ENCODE results near the gene CHID1. TPM values are rescaled to one million over a fixed set of nuclear protein-coding genes. Genes with fewer than 3 reads are reported as not detected.
A peak's percentile ranks its signal among the peaks of the same experiment; 100 is the strongest.

Gene CHID1
- total RNA-seq, 2 donors from 2014 or later: 46.4 to 113 TPM

DNA sequence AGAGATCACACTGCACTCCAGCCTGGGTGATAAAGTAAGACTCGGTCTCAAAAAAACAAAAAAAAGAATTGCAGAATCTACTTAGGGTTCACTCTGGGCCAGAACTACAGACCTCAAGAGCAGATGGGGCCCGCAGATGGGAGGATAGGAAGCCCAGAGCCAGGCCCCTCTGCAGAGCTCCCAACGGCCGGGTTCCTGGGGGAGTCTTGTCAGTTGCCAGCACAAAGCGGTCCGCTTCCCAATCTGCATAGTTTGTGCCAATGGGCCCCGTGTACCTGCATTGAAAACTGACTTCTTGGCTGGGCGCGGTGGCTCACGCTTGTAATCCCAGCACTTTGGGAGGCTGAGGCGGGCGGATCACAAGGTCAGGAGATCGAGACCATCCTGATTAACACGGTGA lies 1.7 kb upstream of the CHID1 start:
- Histone ChIP-seq H3K36me3 (no peaks in the 10 kb centered on the region), H3K4me1 (no peaks in the 10 kb centered on the region), H3K9ac (ENCODE audit: low read depth in 2 of 2, low read length in 2 of 2) (no peak overlapping the region), H3K4me3 (no peak overlapping the region), H3K27ac (no peak overlapping the region), H3K9me3 (no peaks in the 10 kb centered on the region), H3K27me3 (no peaks in the 10 kb centered on the region)
- TF ChIP-seq, protein P1, sequence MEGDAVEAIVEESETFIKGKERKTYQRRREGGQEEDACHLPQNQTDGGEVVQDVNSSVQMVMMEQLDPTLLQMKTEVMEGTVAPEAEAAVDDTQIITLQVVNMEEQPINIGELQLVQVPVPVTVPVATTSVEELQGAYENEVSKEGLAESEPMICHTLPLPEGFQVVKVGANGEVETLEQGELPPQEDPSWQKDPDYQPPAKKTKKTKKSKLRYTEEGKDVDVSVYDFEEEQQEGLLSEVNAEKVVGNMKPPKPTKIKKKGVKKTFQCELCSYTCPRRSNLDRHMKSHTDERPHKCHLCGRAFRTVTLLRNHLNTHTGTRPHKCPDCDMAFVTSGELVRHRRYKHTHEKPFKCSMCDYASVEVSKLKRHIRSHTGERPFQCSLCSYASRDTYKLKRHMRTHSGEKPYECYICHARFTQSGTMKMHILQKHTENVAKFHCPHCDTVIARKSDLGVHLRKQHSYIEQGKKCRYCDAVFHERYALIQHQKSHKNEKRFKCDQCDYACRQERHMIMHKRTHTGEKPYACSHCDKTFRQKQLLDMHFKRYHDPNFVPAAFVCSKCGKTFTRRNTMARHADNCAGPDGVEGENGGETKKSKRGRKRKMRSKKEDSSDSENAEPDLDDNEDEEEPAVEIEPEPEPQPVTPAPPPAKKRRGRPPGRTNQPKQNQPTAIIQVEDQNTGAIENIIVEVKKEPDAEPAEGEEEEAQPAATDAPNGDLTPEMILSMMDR (IDR thresholded peaks at IDR 0.05): no peak
- DNase-seq: no peak
- intact Hi-C loops (cut with DNase I): no loop called here

DNA sequence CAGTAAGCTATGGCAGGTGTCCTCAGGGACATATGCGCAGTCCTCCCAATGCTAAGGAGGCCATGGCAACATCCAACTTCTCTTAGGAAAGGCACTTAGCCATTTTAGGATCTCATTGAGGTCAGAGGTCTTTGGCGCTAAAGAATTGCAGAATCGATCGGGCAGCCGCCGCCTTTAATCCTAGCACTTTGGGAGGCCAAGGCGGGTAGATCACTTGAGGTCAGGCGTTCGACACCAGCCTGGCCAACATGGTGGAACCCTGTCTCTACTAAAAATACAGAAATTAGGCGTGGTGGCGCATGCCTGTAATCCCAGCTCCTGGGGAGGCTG lies 1.2 kb upstream of the CHID1 start:
- TF ChIP-seq, protein P1 (IDR thresholded peaks at IDR 0.05): no peak
- intact Hi-C loops (cut with DNase I): no loop called here
- no peak for DNase-seq
- H3K4me1 ChIP-seq: no peaks in the 10 kb centered on the region
- no peaks in the 10 kb centered on the region for H3K9me3 ChIP-seq
- H3K4me3 ChIP-seq: no peak overlapping the region
- peak overlapping the region; percentile 78 to 96 for H3K9ac ChIP-seq (ENCODE audit: low read depth in 2 of 2, low read length in 2 of 2)
- H3K27me3 ChIP-seq: no peaks in the 10 kb centered on the region
- H3K36me3 ChIP-seq: no peaks in the 10 kb centered on the region
- no peak overlapping the region for H3K27ac ChIP-seq

DNA sequence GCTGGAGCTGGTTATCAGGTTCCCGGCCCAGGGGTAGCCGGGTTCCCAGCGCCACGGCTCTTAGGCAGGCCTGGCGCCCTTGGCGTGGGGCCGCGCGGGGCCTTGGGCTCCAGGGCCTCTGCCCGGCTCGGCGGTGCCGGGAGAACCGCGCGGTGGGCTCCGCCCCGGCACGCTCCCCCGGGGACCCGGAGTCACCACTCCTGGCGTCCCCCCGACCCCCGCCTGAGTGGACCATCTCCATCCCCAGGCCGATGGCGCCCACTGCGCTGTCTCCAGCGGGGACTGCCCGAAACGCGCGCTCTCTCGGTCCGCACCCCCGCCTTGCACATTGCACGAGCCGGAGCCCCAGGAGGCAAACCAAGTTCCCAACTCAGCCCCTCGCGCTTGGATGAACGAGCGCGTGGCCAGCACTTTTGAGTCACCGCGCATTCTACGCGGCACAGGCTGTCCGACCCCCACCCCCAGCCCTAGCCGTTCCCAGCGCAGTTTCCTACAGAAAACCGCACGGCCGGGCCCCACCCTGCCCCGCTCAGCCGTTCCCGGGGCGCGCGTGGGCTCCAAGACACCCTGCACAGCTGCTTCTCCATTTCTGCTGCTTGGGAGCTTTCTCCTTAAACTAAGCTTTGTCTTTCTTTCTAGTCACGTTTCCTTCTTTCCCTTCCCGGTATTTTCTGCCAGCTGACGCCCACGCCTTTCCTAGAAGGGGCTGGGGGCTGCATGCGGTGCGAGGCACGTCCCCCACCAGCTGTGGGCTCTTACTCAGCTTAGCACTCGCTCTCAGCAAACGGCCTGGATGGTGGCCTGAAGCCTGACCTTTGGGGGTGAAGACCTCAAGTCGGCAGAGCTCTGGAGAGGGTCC lies 650 bp upstream of the CHID1 start:
- Histone ChIP-seq H3K27me3 (no peaks in the 10 kb centered on the region), H3K9ac (ENCODE audit: low read depth in 2 of 2, low read length in 2 of 2) (peak overlapping the region; percentile 78 to 96), H3K4me3 (peak overlapping the region; percentile 75), H3K27ac (peak overlapping the region; percentile 86), H3K4me1 (no peaks in the 10 kb centered on the region), H3K36me3 (no peaks in the 10 kb centered on the region), H3K9me3 (no peaks in the 10 kb centered on the region)
- intact Hi-C loops (cut with DNase I): no loop called here
- DNase-seq: peak; percentile 39
- TF ChIP-seq, protein P1 (IDR thresholded peaks at IDR 0.05): no peak

DNA sequence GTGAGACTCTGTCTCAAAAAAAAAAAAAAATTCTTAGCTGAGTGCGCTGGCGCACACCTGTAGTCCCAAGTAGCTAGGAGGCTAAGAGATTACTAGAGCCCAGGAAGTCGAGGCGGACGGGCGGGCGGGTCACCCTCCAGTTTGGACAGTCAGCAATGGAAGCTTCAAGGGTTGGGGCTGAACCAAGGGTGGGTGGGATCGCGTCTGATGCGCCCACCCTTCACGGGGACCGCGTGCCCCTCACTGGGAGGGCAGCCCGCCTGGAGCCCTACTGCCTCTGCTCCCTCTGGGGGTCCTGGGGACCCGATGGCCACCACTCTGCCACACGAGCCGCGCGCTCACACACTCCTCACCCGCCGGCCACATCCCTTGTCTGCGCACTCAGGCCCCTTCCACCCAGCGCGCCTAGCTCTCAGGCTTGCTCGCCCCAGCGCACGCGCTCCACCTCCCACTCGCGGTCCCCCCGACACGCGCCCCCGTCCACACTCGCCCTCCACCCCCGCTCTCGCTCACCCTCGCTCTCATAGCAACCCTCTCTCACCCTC lies 494 bp downstream of the CHID1 start:
- TF ChIP-seq, protein P1 (IDR thresholded peaks at IDR 0.05): no peak
- intact Hi-C loops (cut with DNase I): no loop called here

DNA sequence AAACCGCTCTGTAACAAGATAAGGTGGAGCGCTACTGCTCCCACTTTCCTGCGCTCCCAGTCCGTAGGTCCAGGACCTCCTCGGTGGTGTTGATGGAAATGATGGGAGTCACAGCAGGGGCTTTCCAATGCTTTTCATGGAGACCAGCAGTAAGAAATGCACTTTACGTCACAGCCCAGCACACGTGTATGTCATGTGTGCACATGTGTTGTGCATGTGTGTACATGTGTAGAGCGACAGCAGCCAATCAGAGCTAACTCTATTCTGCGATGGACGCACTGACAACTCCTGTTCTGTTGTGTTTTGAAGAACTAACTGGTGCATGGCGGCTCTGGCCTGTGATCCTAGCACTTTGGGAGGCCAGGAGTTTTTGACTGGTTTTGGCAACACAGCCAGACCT lies 1.2 kb downstream of the CHID1 start:
- Histone ChIP-seq H3K4me3 (no peak overlapping the region), H3K27ac (no peak overlapping the region), H3K4me1 (no peaks in the 10 kb centered on the region), H3K9me3 (no peaks in the 10 kb centered on the region), H3K36me3 (no peaks in the 10 kb centered on the region), H3K27me3 (no peaks in the 10 kb centered on the region), H3K9ac (ENCODE audit: low read depth in 2 of 2, low read length in 2 of 2) (no peak overlapping the region)
- no peak for DNase-seq
- TF ChIP-seq, protein P1 (IDR thresholded peaks at IDR 0.05): no peak
- intact Hi-C loops (cut with DNase I): no loop called here

More for the DNA sequence above, 494 bp downstream of the CHID1 start:
- Histone ChIP-seq H3K4me1 (no peaks in the 10 kb centered on the region), H3K27ac (peak overlapping the region; percentile 44), H3K9ac (ENCODE audit: low read depth in 2 of 2, low read length in 2 of 2) (peak overlapping the region; percentile 84 to 90), H3K4me3 (peak overlapping the region; percentile 75), H3K27me3 (no peaks in the 10 kb centered on the region), H3K9me3 (no peaks in the 10 kb centered on the region), H3K36me3 (no peaks in the 10 kb centered on the region)
- no peak for DNase-seq

Measured in colonic mucosa (tissue), 4 donors.